ENCODE data around the gene FADS2. TPM values are rescaled to one million over a fixed set of nuclear protein-coding genes. Genes with fewer than 3 reads are reported as not detected.

FADS2 gene
- total and polyA plus RNA-seq, 5 donors from 2014 or later: 0.23 to 19.7 (median 7.1) TPM; not detected in 1

- H3K4me3 Mint-ChIP-seq: peak overlapping the region in 1 of 4 donors; percentile 33
- H3K9me3 Mint-ChIP-seq: peaks cover 0 to 1% (median 0%) of the 10 kb centered on the region in 7 donors
- peak; percentile 75 for ATAC-seq (ENCODE audit: low read depth in 2 of 2)
- H3K9me3 ChIP-seq (ENCODE audit: control insufficient read depth in 2 of 2, low read length in 2 of 2): no peaks in the 10 kb centered on the region
- no peaks in the 10 kb centered on the region for H3K36me3 ChIP-seq (ENCODE audit: control insufficient read depth, insufficient read depth, low read length)
- H3K27me3 Mint-ChIP-seq: peaks cover 9% of the 10 kb centered on the region
- peaks cover 5% of the 10 kb centered on the region for H3K4me1 ChIP-seq (ENCODE audit: control insufficient read depth, insufficient read depth, low read length, poor library complexity, severe bottlenecking)
- no peak overlapping the region for H3K4me3 ChIP-seq (ENCODE audit: low read depth, low read length)
- H3K36me3 Mint-ChIP-seq: no peaks in the 10 kb centered on the region
- H3K4me1 Mint-ChIP-seq: peaks cover 0 to 7% (median 2%) of the 10 kb centered on the region in 4 donors
- peak; percentile 14 to 59 (median 24) for DNase-seq
- no peak overlapping the region for H3K27ac ChIP-seq (ENCODE audit: insufficient read depth, low read length, poor library complexity, severe bottlenecking)
- H3K27me3 ChIP-seq (ENCODE audit: control insufficient read depth, insufficient read depth, low read length): no peaks in the 10 kb centered on the region
- peak overlapping the region in 1 of 3 donors; percentile 23 for H3K27ac Mint-ChIP-seq
Observed at GRCh38 chr11:61871158-61871597, 43.1 kb downstream of the FADS2 start.

GRCh38 chr11:61872935-61873565, 45.0 kb downstream of the FADS2 start:
- Mint-ChIP-seq H3K4me3 (no peak overlapping the region), H3K36me3 (no peaks in the 10 kb centered on the region), H3K4me1 (peaks cover 0 to 7% (median 2%) of the 10 kb centered on the region in 4 donors), H3K27ac (no peak overlapping the region), H3K9me3 (peaks cover 0 to 1% (median 0%) of the 10 kb centered on the region in 7 donors), H3K27me3 (peaks cover 9% of the 10 kb centered on the region)
- Histone ChIP-seq H3K9me3 (ENCODE audit: control insufficient read depth in 2 of 2, low read length in 2 of 2) (no peaks in the 10 kb centered on the region), H3K4me3 (ENCODE audit: low read depth, low read length) (no peak overlapping the region), H3K27ac (ENCODE audit: insufficient read depth, low read length, poor library complexity, severe bottlenecking) (no peak overlapping the region), H3K27me3 (ENCODE audit: control insufficient read depth, insufficient read depth, low read length) (no peaks in the 10 kb centered on the region), H3K4me1 (ENCODE audit: control insufficient read depth, insufficient read depth, low read length, poor library complexity, severe bottlenecking) (peaks cover 5% of the 10 kb centered on the region), H3K36me3 (ENCODE audit: control insufficient read depth, insufficient read depth, low read length) (no peaks in the 10 kb centered on the region)
- DNase-seq: no peak
- ATAC-seq (ENCODE audit: low read depth in 2 of 2): no peak

GRCh38 chr11:61873588-61874376, 45.7 kb downstream of the FADS2 start:
- Mint-ChIP-seq H3K4me1 (peaks cover 0 to 7% (median 2%) of the 10 kb centered on the region in 4 donors), H3K36me3 (no peaks in the 10 kb centered on the region), H3K27me3 (peaks cover 9% of the 10 kb centered on the region), H3K4me3 (no peak overlapping the region), H3K9me3 (peaks cover 0 to 1% (median 0%) of the 10 kb centered on the region in 7 donors), H3K27ac (no peak overlapping the region)
- Histone ChIP-seq H3K4me1 (ENCODE audit: control insufficient read depth, insufficient read depth, low read length, poor library complexity, severe bottlenecking) (peaks cover 5% of the 10 kb centered on the region), H3K4me3 (ENCODE audit: low read depth, low read length) (no peak overlapping the region), H3K36me3 (ENCODE audit: control insufficient read depth, insufficient read depth, low read length) (no peaks in the 10 kb centered on the region), H3K9me3 (ENCODE audit: control insufficient read depth in 2 of 2, low read length in 2 of 2) (no peaks in the 10 kb centered on the region), H3K27ac (ENCODE audit: insufficient read depth, low read length, poor library complexity, severe bottlenecking) (no peak overlapping the region), H3K27me3 (ENCODE audit: control insufficient read depth, insufficient read depth, low read length) (no peaks in the 10 kb centered on the region)
- DNase-seq (no peak), ATAC-seq (ENCODE audit: low read depth in 2 of 2) (no peak)

DNA sequence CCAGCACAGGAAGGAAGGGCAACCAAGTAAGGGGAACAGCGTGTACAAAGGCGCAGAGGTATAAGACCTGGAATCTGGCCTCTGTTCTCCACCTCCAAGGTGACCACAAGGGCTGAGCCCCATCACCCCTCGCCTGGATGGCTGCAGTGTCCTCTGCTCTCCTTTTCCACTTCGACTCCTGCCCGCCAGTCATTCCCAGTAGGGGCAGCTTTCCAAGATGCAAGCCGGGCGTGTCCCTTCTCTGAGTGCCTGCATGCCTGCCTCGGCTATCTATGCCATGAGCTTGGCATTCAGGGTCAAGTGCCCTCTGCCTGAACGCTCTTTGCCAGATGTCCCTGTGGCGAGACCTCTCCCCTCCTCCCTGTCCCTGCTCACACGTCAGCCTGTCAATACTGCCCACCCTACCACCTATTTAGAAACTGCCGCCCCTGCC, 46.3 kb downstream of the FADS2 start:
- Histone ChIP-seq H3K4me3 (ENCODE audit: low read depth, low read length) (no peak overlapping the region), H3K27me3 (ENCODE audit: control insufficient read depth, insufficient read depth, low read length) (no peaks in the 10 kb centered on the region), H3K36me3 (ENCODE audit: control insufficient read depth, insufficient read depth, low read length) (no peaks in the 10 kb centered on the region), H3K4me1 (ENCODE audit: control insufficient read depth, insufficient read depth, low read length, poor library complexity, severe bottlenecking) (peaks cover 5% of the 10 kb centered on the region), H3K9me3 (ENCODE audit: control insufficient read depth in 2 of 2, low read length in 2 of 2) (no peaks in the 10 kb centered on the region), H3K27ac (ENCODE audit: insufficient read depth, low read length, poor library complexity, severe bottlenecking) (no peak overlapping the region)
- no peaks in the 10 kb centered on the region for H3K36me3 Mint-ChIP-seq
- ATAC-seq (ENCODE audit: low read depth in 2 of 2) (no peak), DNase-seq (no peak)
- peaks cover 9% of the 10 kb centered on the region for H3K27me3 Mint-ChIP-seq
- peaks cover 0 to 1% (median 0%) of the 10 kb centered on the region in 7 donors for H3K9me3 Mint-ChIP-seq
- H3K4me1 Mint-ChIP-seq: peaks cover 0 to 7% (median 2%) of the 10 kb centered on the region in 4 donors
- H3K27ac Mint-ChIP-seq: no peak overlapping the region
- no peak overlapping the region for H3K4me3 Mint-ChIP-seq

- peaks cover 9% of the 10 kb centered on the region for H3K27me3 Mint-ChIP-seq
- H3K4me3 ChIP-seq (ENCODE audit: low read depth, low read length): no peak overlapping the region
- DNase-seq (no peak), ATAC-seq (ENCODE audit: low read depth in 2 of 2) (no peak)
- H3K9me3 ChIP-seq (ENCODE audit: control insufficient read depth in 2 of 2, low read length in 2 of 2): no peaks in the 10 kb centered on the region
- no peaks in the 10 kb centered on the region for H3K9me3 Mint-ChIP-seq
- H3K27me3 ChIP-seq (ENCODE audit: control insufficient read depth, insufficient read depth, low read length): no peaks in the 10 kb centered on the region
- peaks cover 0 to 7% (median 2%) of the 10 kb centered on the region in 4 donors for H3K4me1 Mint-ChIP-seq
- H3K36me3 Mint-ChIP-seq: no peaks in the 10 kb centered on the region
- peaks cover 5% of the 10 kb centered on the region for H3K4me1 ChIP-seq (ENCODE audit: control insufficient read depth, insufficient read depth, low read length, poor library complexity, severe bottlenecking)
- H3K36me3 ChIP-seq (ENCODE audit: control insufficient read depth, insufficient read depth, low read length): no peaks in the 10 kb centered on the region
- H3K27ac Mint-ChIP-seq: no peak overlapping the region
- no peak overlapping the region for H3K27ac ChIP-seq (ENCODE audit: insufficient read depth, low read length, poor library complexity, severe bottlenecking)
- H3K4me3 Mint-ChIP-seq: no peak overlapping the region
Observed at GRCh38 chr11:61874853-61875252, 46.8 kb downstream of the FADS2 start.

GRCh38 chr11:61875698-61876097, 47.6 kb downstream of the FADS2 start:
- ATAC-seq (ENCODE audit: low read depth in 2 of 2): no peak
- H3K27me3 ChIP-seq (ENCODE audit: control insufficient read depth, insufficient read depth, low read length): no peaks in the 10 kb centered on the region
- peaks cover 9% of the 10 kb centered on the region for H3K27me3 Mint-ChIP-seq
- no peaks in the 10 kb centered on the region for H3K9me3 ChIP-seq (ENCODE audit: control insufficient read depth in 2 of 2, low read length in 2 of 2)
- no peak for DNase-seq
- no peaks in the 10 kb centered on the region for H3K9me3 Mint-ChIP-seq
- no peaks in the 10 kb centered on the region for H3K36me3 ChIP-seq (ENCODE audit: control insufficient read depth, insufficient read depth, low read length)
- H3K36me3 Mint-ChIP-seq: no peaks in the 10 kb centered on the region
- H3K27ac ChIP-seq (ENCODE audit: insufficient read depth, low read length, poor library complexity, severe bottlenecking): no peak overlapping the region
- peaks cover 0 to 7% (median 2%) of the 10 kb centered on the region in 4 donors for H3K4me1 Mint-ChIP-seq
- H3K4me1 ChIP-seq (ENCODE audit: control insufficient read depth, insufficient read depth, low read length, poor library complexity, severe bottlenecking): peaks cover 5% of the 10 kb centered on the region
- no peak overlapping the region for H3K4me3 Mint-ChIP-seq
- no peak overlapping the region for H3K4me3 ChIP-seq (ENCODE audit: low read depth, low read length)
- H3K27ac Mint-ChIP-seq: no peak overlapping the region

DNA sequence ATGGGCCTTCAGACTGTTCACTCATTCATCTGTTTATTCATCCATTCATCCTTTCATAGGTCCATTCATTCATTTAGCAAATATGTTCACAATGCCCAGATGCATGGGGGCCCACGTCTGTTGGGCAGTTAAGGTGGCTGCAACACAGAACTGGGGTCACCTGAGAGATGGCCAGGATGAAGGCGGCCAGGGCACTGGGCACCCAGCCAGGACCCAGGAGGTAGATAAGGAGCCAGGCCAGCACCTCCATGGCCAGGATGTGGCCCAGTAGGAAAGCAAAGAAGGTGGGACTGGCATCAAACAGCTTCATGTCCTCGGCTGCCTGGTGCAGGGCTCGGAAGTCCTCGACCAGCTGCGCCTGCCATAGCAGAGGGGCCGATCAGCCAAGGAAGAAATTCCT, 51.1 kb downstream of the FADS2 start:
- H3K36me3 ChIP-seq (ENCODE audit: control insufficient read depth, insufficient read depth, low read length): no peaks in the 10 kb centered on the region
- ATAC-seq (ENCODE audit: low read depth in 2 of 2): no peak
- H3K27ac Mint-ChIP-seq: no peak overlapping the region
- no peak overlapping the region for H3K4me3 ChIP-seq (ENCODE audit: low read depth, low read length)
- no peak for DNase-seq
- peaks cover 7% of the 10 kb centered on the region for H3K27me3 Mint-ChIP-seq
- H3K36me3 Mint-ChIP-seq: no peaks in the 10 kb centered on the region
- H3K27me3 ChIP-seq (ENCODE audit: control insufficient read depth, insufficient read depth, low read length): no peaks in the 10 kb centered on the region
- H3K27ac ChIP-seq (ENCODE audit: insufficient read depth, low read length, poor library complexity, severe bottlenecking): no peak overlapping the region
- H3K9me3 ChIP-seq (ENCODE audit: control insufficient read depth in 2 of 2, low read length in 2 of 2): no peaks in the 10 kb centered on the region
- no peaks in the 10 kb centered on the region for H3K9me3 Mint-ChIP-seq
- H3K4me1 Mint-ChIP-seq: no peaks in the 10 kb centered on the region
- H3K4me3 Mint-ChIP-seq: no peak overlapping the region
- no peaks in the 10 kb centered on the region for H3K4me1 ChIP-seq (ENCODE audit: control insufficient read depth, insufficient read depth, low read length, poor library complexity, severe bottlenecking)

All from CD4-positive, CD25-positive, alpha-beta regulatory T cell (primary cell).